Nephron progenitor cell (in vitro differentiated cells): Measurements from ENCODE around the gene SLC27A1.

Experiments
- DNase-seq: peaks from one replicate; pipeline ENCODE4 v3.0.0; 2021
- H3K27ac Mint-ChIP-seq: 2 replicates; pipeline ENCODE4 v1.8.0; 2021; ENCODE audit warnings: mild to moderate bottlenecking, moderate library complexity, mixed read lengths
- H3K27me3 Mint-ChIP-seq: 2 replicates; pipeline ENCODE4 v1.8.0; 2021; ENCODE audit warnings: mild to moderate bottlenecking, low read depth, mixed read lengths; ENCODE audit not compliant: poor library complexity
- H3K36me3 Mint-ChIP-seq: 2 replicates; pipeline ENCODE4 v1.8.0; 2021; ENCODE audit warnings: low read depth, mixed read lengths
- H3K4me1 Mint-ChIP-seq: 2 replicates; pipeline ENCODE4 v1.8.0; 2021; ENCODE audit warnings: mixed read lengths
- H3K4me3 Mint-ChIP-seq: 2 replicates; pipeline ENCODE4 v1.8.0; 2021; ENCODE audit warnings: mild to moderate bottlenecking, moderate library complexity, mixed read lengths
- H3K9me3 Mint-ChIP-seq: 2 replicates; pipeline ENCODE4 v1.8.0; 2021; ENCODE audit warnings: mild to moderate bottlenecking, moderate library complexity, mixed read lengths
- CTCF ChIP-seq: fragments of 200-600 bp; sonication (generic); IDR thresholded peaks from 2 replicates; pipeline ENCODE4 v1.5.0; 2021; ENCODE audit warnings: antibody characterized with exemption

SLC27A1 gene

DNA sequence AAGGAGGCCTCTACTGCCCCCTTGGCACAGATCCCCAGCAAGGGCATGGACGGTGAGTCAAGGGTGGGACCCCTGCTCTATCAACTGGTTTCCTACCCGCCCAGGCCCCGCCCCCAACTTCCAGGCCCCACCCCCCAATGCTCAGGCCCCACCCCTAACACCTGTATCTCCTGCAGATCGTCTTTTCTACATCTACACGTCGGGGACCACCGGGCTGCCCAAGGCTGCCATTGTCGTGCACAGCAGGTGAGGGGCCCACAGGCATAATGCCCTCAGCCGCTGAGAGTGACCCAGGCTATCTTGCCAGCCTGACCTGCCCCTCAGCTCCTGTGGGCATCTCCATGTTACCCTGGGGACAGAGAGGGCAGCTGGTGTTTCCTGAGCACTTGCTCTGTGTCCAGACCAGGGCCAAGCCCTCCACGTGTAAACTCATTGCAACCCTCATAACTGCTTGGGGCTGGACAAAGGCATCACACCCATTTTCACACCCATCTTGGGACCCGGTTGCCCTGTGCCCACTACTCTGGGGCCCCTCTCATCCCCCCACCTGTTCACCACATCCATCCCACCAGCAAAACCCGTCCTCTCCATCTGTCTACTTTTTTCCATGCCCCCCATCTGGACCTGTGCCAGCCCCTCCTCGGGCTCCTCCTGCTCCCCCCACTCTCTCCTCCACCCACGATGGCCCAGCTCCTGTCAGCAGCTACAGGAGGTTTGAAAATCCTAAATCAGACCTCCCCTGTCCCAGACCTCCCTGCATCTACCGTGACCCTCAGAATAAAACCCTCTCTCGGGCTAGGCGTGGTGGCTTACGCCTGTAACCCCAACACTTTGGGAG, 17.2 kb downstream of the SLC27A1 start:
- no peak for TF ChIP-seq CTCF
- Mint-ChIP-seq H3K9me3 (no peaks in the 10 kb centered on the region), H3K27me3 (peaks cover 23% of the 10 kb centered on the region), H3K4me1 (peaks cover 33% of the 10 kb centered on the region), H3K27ac (no peak overlapping the region), H3K36me3 (peaks cover 21% of the 10 kb centered on the region), H3K4me3 (peak overlapping the region; percentile 23)
- no peak for DNase-seq

GRCh38 chr19:17488593-17489391, 18.5 kb downstream of the SLC27A1 start:
- peak overlapping the region; percentile 70 for H3K4me3 Mint-ChIP-seq
- H3K36me3 Mint-ChIP-seq = peaks cover 20% of the 10 kb centered on the region
- H3K27ac Mint-ChIP-seq = peak overlapping the region; percentile 83
- peak; percentile 94 for DNase-seq
- peaks cover 25% of the 10 kb centered on the region for H3K4me1 Mint-ChIP-seq
- TF ChIP-seq CTCF = peak; percentile 25
- peaks cover 21% of the 10 kb centered on the region for H3K27me3 Mint-ChIP-seq
- no peaks in the 10 kb centered on the region for H3K9me3 Mint-ChIP-seq

DNA sequence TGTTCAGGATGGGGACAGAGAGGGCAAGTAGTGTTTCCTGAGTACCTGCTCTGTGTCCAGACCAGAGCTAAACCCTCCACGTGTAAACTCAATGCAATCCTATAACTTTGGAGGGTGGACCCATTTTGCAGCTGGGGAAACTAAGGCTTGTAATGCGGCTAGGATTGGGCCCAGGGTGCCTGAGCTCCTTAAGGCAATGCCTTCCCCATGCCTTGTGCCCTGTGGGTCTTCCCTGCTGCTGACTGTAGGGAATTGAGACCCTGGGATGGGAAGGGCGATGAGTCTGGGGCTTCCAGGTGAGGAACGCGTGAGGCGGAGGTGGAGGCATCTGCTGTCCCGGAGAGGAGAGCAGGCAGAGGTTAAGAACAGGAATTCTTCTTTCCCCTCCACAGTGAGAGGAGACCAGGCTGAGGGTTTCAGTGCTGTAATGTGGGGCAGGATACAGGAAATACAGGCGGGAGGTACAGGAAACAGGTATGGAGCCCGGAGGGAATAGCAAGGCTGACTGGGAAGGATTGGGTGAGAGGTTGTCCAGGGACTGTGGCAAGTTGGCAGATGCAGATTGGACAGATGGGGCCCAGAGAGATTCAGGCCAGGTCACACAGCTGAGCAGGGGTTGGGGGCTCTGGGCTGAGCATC, 19.2 kb downstream of the SLC27A1 start:
- no peak for DNase-seq
- Mint-ChIP-seq H3K27ac (peak overlapping the region; percentile 43), H3K4me1 (peaks cover 25% of the 10 kb centered on the region), H3K4me3 (no peak overlapping the region), H3K9me3 (no peaks in the 10 kb centered on the region), H3K27me3 (peaks cover 21% of the 10 kb centered on the region), H3K36me3 (peaks cover 17% of the 10 kb centered on the region)
- TF ChIP-seq CTCF = peak; percentile 8

DNA sequence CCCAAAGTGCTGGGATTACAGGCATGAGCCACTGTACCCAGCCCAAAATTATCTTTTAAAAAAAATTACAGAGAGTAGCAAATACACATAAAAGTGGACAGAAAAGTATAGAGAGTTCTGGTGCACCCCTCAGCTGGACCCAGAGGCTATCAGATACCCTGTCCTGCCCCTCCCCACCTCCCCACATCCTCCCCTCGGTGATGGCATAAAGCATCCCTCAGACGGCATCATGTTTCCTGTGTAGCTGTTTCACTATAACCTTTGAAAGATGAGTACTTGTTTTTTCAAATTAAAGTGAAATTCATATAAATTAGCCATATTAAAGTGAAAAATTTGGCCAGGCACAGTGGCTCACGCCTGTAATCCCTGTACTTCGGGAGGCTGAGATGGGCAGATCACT, 20.1 kb downstream of the SLC27A1 start:
- no peak for DNase-seq
- TF ChIP-seq CTCF = no peak
- peaks cover 17% of the 10 kb centered on the region for H3K36me3 Mint-ChIP-seq
- H3K9me3 Mint-ChIP-seq = no peaks in the 10 kb centered on the region
- no peak overlapping the region for H3K27ac Mint-ChIP-seq
- H3K4me3 Mint-ChIP-seq = no peak overlapping the region
- peaks cover 17% of the 10 kb centered on the region for H3K27me3 Mint-ChIP-seq
- peaks cover 25% of the 10 kb centered on the region for H3K4me1 Mint-ChIP-seq

GRCh38 chr19:17491287-17491686, 21.0 kb downstream of the SLC27A1 start:
- Mint-ChIP-seq H3K27ac (no peak overlapping the region), H3K36me3 (peaks cover 17% of the 10 kb centered on the region), H3K4me3 (no peak overlapping the region), H3K4me1 (peaks cover 22% of the 10 kb centered on the region), H3K27me3 (peaks cover 18% of the 10 kb centered on the region), H3K9me3 (no peaks in the 10 kb centered on the region)
- no peak for TF ChIP-seq CTCF
- no peak for DNase-seq
